Measurements from ENCODE around the gene PLXDC1.
A peak's percentile ranks its signal among the peaks of the same experiment; 100 is the strongest.

Gene PLXDC1

GRCh38 chr17:39150795-39151149 lies 665 bp downstream of the PLXDC1 start:
- Histone ChIP-seq H3K9me3 (ENCODE audit: low read length) (no peaks in the 10 kb centered on the region), H3K4me3 (ENCODE audit: low read depth in 1 of 2, low read length in 2 of 2) (peak overlapping the region in 1 of 2 donors; percentile 35), H3K9ac (ENCODE audit: low read length) (peak overlapping the region; percentile 21), H3K27me3 (ENCODE audit: control insufficient read depth in 1 of 2, insufficient read depth in 2 of 2, low read length in 2 of 2) (peaks cover 11 to 20% of the 10 kb centered on the region in 2 donors), H3K36me3 (ENCODE audit: insufficient read depth, low read length) (no peaks in the 10 kb centered on the region), H3K27ac (ENCODE audit: low read depth, low read length) (no peak overlapping the region), H3K4me1 (ENCODE audit: insufficient read depth, low read length) (peaks cover 12% of the 10 kb centered on the region)

DNA sequence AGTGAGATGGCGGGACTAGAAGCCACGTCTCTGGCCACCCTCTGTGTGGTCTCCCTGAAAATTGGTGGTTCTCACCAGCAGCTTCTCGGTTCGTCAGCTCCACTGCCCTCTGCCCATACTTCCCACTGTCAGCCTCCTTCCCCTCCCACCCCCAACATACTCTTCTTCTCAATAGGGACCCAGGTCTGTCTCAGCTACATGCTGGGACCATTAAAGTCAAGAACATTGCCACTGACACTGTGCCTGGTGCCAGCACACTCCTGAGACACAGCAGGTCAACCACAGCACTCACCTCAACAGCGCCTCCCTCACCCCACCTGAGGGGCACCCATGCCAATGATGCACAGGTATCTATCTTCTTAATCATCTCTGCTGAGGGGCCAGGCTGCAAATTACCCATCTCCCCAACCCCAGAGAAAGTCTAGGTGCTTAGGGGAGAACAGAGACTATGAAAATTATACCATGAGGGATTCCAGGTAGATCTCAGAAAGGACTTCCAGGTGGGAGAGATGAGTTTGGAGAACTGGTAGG lies 1.3 kb downstream of the PLXDC1 start:
- Histone ChIP-seq H3K27ac (ENCODE audit: low read depth, low read length) (no peak overlapping the region), H3K4me3 (ENCODE audit: low read depth in 1 of 2, low read length in 2 of 2) (peak overlapping the region in 1 of 2 donors; percentile 35), H3K9ac (ENCODE audit: low read length) (no peak overlapping the region)

DNA sequence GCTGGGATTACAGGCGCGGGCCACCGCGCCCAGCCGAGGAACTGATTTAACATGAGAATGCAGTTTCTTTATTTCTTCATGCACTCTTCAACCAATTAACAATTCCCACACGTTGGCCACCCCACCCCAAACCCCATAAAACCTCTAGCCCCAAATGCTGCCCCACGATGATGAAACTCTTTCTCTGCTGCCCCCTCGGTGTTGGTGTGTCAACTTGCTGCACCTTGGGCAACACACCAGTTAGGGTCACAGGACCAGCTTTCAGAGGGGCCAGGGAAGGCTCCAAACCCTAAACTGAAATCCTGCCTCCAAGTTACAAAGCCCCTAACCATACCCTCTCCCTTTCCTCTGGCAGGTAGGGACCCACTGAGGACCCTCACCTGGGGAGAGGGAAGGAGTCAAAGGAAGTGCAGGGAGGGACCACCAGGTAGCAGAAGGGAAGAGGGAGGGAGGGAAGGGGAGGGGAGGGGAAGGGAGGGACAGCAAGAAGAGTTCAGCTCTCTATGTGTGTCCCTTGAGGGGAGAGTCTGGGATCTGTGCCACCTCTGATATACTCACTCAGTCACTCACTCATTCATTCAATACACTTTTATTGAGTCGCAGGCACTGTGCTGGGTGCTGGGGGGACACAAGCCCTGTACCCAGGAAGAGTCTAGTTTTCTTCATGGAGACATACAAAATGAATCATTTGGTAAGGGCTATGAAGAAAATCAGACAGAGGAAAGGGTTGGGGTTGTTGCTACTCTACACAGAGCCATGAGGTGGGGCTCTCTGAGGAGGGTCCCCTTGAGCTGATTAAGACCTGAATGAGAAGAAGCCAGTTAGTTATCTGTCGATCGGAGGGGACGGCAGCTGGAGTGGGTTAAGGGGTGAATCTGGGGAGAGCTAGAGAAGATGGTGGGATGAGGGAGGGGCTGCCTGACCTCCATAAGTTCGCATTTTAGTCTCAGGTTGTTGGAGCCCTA lies 3.9 kb downstream of the PLXDC1 start:
- no peak overlapping the region for H3K9ac ChIP-seq (ENCODE audit: low read length)

More for the DNA sequence above, 1.3 kb downstream of the PLXDC1 start:
- peaks cover 11 to 20% of the 10 kb centered on the region in 2 donors for H3K27me3 ChIP-seq (ENCODE audit: control insufficient read depth in 1 of 2, insufficient read depth in 2 of 2, low read length in 2 of 2)
- peaks cover 12% of the 10 kb centered on the region for H3K4me1 ChIP-seq (ENCODE audit: insufficient read depth, low read length)
- H3K9me3 ChIP-seq (ENCODE audit: low read length): no peaks in the 10 kb centered on the region
- H3K36me3 ChIP-seq (ENCODE audit: insufficient read depth, low read length): no peaks in the 10 kb centered on the region

DNA sequence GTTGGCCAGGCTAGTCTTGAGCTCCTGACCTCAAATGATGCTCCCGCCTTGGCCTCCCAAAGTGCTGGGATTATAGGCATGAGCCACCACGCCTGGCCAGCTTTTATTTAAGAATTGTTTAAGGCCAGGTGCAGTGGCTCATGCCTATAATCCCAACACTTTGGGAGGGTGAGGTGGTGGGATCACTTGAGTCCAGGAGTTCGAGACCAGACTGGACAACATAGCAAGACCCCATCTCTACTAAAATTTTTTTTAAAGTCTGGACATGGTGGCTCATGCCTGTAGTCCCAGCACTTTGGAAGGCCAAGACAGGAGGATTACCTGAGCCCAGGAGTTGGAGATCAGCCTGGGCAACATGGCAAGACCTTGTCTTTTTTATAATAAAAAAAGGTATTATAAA lies 5.2 kb downstream of the PLXDC1 start:
- Histone ChIP-seq H3K4me3 (ENCODE audit: low read depth in 1 of 2, low read length in 2 of 2) (no peak overlapping the region), H3K9ac (ENCODE audit: low read length) (no peak overlapping the region), H3K36me3 (ENCODE audit: insufficient read depth, low read length) (no peaks in the 10 kb centered on the region), H3K27me3 (ENCODE audit: control insufficient read depth in 1 of 2, insufficient read depth in 2 of 2, low read length in 2 of 2) (peaks cover 11 to 15% of the 10 kb centered on the region in 2 donors), H3K4me1 (ENCODE audit: insufficient read depth, low read length) (peaks cover 9% of the 10 kb centered on the region), H3K9me3 (ENCODE audit: low read length) (no peaks in the 10 kb centered on the region), H3K27ac (ENCODE audit: low read depth, low read length) (no peak overlapping the region)

More for the DNA sequence above, 3.9 kb downstream of the PLXDC1 start:
- Histone ChIP-seq H3K27me3 (ENCODE audit: control insufficient read depth in 1 of 2, insufficient read depth in 2 of 2, low read length in 2 of 2) (peaks cover 11 to 20% of the 10 kb centered on the region in 2 donors), H3K9me3 (ENCODE audit: low read length) (no peaks in the 10 kb centered on the region), H3K36me3 (ENCODE audit: insufficient read depth, low read length) (no peaks in the 10 kb centered on the region), H3K4me1 (ENCODE audit: insufficient read depth, low read length) (peaks cover 18% of the 10 kb centered on the region), H3K27ac (ENCODE audit: low read depth, low read length) (no peak overlapping the region), H3K4me3 (ENCODE audit: low read depth in 1 of 2, low read length in 2 of 2) (no peak overlapping the region)

GRCh38 chr17:39145143-39145542 lies 6.3 kb downstream of the PLXDC1 start:
- no peaks in the 10 kb centered on the region for H3K9me3 ChIP-seq (ENCODE audit: low read length)
- H3K4me1 ChIP-seq (ENCODE audit: insufficient read depth, low read length): peaks cover 9% of the 10 kb centered on the region
- H3K27me3 ChIP-seq (ENCODE audit: control insufficient read depth in 1 of 2, insufficient read depth in 2 of 2, low read length in 2 of 2): peaks cover 1 to 4% of the 10 kb centered on the region in 2 donors
- no peak overlapping the region for H3K4me3 ChIP-seq (ENCODE audit: low read depth in 1 of 2, low read length in 2 of 2)
- no peaks in the 10 kb centered on the region for H3K36me3 ChIP-seq (ENCODE audit: insufficient read depth, low read length)
- no peak overlapping the region for H3K27ac ChIP-seq (ENCODE audit: low read depth, low read length)
- no peak overlapping the region for H3K9ac ChIP-seq (ENCODE audit: low read length)

DNA sequence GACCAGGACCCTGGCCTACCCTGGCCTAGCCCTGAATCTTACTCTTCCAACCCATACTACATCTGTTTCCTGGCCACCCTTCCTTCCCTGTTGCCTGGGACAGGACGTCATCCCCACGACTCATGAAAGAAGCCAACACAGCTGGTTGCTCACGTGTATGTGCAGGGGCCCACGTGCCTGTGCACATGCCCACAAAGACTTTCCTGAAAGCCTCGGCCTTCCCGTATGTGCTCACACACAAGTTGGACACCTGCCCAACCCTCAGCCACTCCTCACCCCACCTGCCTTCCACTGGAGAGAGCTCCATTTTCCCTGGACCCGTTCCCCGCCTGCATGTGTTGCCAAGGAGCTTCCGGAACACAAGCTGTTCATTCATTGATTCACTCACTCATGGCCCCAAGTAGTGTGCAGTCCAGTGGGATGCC lies 7.0 kb downstream of the PLXDC1 start:
- Histone ChIP-seq H3K9me3 (ENCODE audit: low read length) (no peaks in the 10 kb centered on the region), H3K36me3 (ENCODE audit: insufficient read depth, low read length) (no peaks in the 10 kb centered on the region), H3K27me3 (ENCODE audit: control insufficient read depth in 1 of 2, insufficient read depth in 2 of 2, low read length in 2 of 2) (no peaks in the 10 kb centered on the region), H3K9ac (ENCODE audit: low read length) (no peak overlapping the region), H3K27ac (ENCODE audit: low read depth, low read length) (no peak overlapping the region), H3K4me3 (ENCODE audit: low read depth in 1 of 2, low read length in 2 of 2) (no peak overlapping the region), H3K4me1 (ENCODE audit: insufficient read depth, low read length) (peaks cover 9% of the 10 kb centered on the region)

DNA sequence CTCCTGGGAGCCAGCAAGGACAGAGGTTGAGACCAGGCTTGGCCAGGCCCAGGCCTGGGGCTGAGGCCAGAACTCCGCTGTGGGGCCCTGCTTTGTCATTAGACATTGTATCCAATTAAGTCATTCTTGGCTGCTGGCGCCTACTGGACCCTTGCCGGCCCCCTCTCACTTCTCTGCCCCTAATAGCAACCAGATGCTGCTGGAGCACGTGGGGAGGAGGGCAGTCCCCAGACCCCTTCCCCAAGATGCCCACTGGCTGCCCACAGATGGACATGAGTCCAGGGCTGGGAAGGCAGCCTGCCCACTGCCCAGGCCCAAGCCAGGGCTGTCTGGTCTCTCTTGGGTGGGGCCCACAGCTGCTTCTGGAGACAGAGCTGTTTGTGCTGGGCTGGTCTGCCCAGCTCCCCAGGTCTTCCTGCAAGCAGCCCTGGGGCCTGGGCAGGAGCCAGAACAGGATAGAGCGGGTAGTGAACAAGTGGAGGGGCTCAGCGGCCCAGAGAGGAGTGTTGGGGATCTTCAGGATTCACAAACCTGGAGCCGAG lies 7.8 kb downstream of the PLXDC1 start:
- no peaks in the 10 kb centered on the region for H3K36me3 ChIP-seq (ENCODE audit: insufficient read depth, low read length)
- peaks cover 9% of the 10 kb centered on the region for H3K4me1 ChIP-seq (ENCODE audit: insufficient read depth, low read length)
- H3K9ac ChIP-seq (ENCODE audit: low read length): no peak overlapping the region
- H3K4me3 ChIP-seq (ENCODE audit: low read depth in 1 of 2, low read length in 2 of 2): no peak overlapping the region
- H3K27ac ChIP-seq (ENCODE audit: low read depth, low read length): peak overlapping the region; percentile 31
- H3K27me3 ChIP-seq (ENCODE audit: control insufficient read depth in 1 of 2, insufficient read depth in 2 of 2, low read length in 2 of 2): no peaks in the 10 kb centered on the region
- no peaks in the 10 kb centered on the region for H3K9me3 ChIP-seq (ENCODE audit: low read length)

GRCh38 chr17:39141915-39142664 lies 9.3 kb downstream of the PLXDC1 start:
- Histone ChIP-seq H3K27ac (ENCODE audit: low read depth, low read length) (no peak overlapping the region), H3K9ac (ENCODE audit: low read length) (no peak overlapping the region), H3K4me3 (ENCODE audit: low read depth in 1 of 2, low read length in 2 of 2) (no peak overlapping the region), H3K9me3 (ENCODE audit: low read length) (no peaks in the 10 kb centered on the region), H3K27me3 (ENCODE audit: control insufficient read depth in 1 of 2, insufficient read depth in 2 of 2, low read length in 2 of 2) (no peaks in the 10 kb centered on the region), H3K36me3 (ENCODE audit: insufficient read depth, low read length) (no peaks in the 10 kb centered on the region), H3K4me1 (ENCODE audit: insufficient read depth, low read length) (peaks cover 9% of the 10 kb centered on the region)

DNA sequence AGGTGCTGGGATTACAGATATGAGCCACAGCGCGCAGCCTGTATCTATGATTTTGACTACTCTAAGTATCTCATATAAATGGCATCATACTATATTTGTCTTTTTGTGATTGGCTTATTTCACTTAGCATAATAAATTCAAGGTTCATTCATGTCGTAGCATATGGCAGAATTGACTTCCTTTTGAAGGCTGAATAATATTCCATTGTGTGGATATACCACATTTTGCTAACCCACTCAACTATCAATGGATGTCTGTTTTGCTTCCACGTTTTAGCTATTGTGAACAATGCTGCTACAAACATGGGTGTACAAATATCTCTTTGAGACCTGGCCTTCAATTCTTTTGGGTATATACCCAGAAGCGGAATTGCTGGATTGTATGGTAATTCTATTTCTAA lies 10.1 kb downstream of the PLXDC1 start:
- no peaks in the 10 kb centered on the region for H3K9me3 ChIP-seq (ENCODE audit: low read length)
- no peaks in the 10 kb centered on the region for H3K27me3 ChIP-seq (ENCODE audit: control insufficient read depth in 1 of 2, insufficient read depth in 2 of 2, low read length in 2 of 2)

DNA sequence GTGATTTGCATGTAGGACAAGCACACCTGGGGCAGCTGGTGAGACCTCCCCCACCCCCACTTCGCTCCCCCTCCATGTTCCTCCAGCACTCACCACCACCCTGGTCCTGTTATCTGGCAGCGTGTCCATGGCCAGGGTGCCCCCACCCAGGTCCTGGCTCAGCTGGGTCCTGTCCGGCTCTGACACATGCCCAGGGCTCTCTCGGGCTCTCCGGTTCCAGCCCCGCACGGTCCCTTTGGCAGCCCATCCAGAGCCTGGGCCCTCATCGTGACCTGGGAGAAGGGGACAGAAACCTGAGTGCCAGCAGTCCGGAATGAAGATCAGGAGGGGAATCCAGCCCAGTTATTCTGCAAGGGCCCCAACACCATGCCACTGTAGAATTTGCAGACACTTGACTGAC lies 11.9 kb downstream of the PLXDC1 start:
- Histone ChIP-seq H3K27ac (ENCODE audit: low read depth, low read length) (no peak overlapping the region), H3K36me3 (ENCODE audit: insufficient read depth, low read length) (no peaks in the 10 kb centered on the region), H3K27me3 (ENCODE audit: control insufficient read depth in 1 of 2, insufficient read depth in 2 of 2, low read length in 2 of 2) (no peaks in the 10 kb centered on the region), H3K9me3 (ENCODE audit: low read length) (no peaks in the 10 kb centered on the region), H3K4me3 (ENCODE audit: low read depth in 1 of 2, low read length in 2 of 2) (no peak overlapping the region), H3K9ac (ENCODE audit: low read length) (no peak overlapping the region), H3K4me1 (ENCODE audit: insufficient read depth, low read length) (peaks cover 9% of the 10 kb centered on the region)

More for the DNA sequence above, 10.1 kb downstream of the PLXDC1 start:
- H3K9ac ChIP-seq (ENCODE audit: low read length): no peak overlapping the region
- H3K4me3 ChIP-seq (ENCODE audit: low read depth in 1 of 2, low read length in 2 of 2): no peak overlapping the region
- no peak overlapping the region for H3K27ac ChIP-seq (ENCODE audit: low read depth, low read length)
- H3K36me3 ChIP-seq (ENCODE audit: insufficient read depth, low read length): no peaks in the 10 kb centered on the region
- H3K4me1 ChIP-seq (ENCODE audit: insufficient read depth, low read length): peaks cover 9% of the 10 kb centered on the region

- Histone ChIP-seq H3K4me3 (ENCODE audit: low read depth in 1 of 2, low read length in 2 of 2) (no peak overlapping the region), H3K9ac (ENCODE audit: low read length) (no peak overlapping the region), H3K4me1 (ENCODE audit: insufficient read depth, low read length) (peaks cover 7% of the 10 kb centered on the region), H3K36me3 (ENCODE audit: insufficient read depth, low read length) (no peaks in the 10 kb centered on the region), H3K9me3 (ENCODE audit: low read length) (no peaks in the 10 kb centered on the region), H3K27ac (ENCODE audit: low read depth, low read length) (no peak overlapping the region), H3K27me3 (ENCODE audit: control insufficient read depth in 1 of 2, insufficient read depth in 2 of 2, low read length in 2 of 2) (no peaks in the 10 kb centered on the region)
Observed at GRCh38 chr17:39139161-39139511, 12.3 kb downstream of the PLXDC1 start.

Data from muscle layer of colon (tissue), 2 donors.